ENCODE measurements around the gene RASGEF1C. TPM values are rescaled to one million over a fixed set of nuclear protein-coding genes. Genes with fewer than 3 reads are reported as not detected.
"Not testable (repeated sequence)": the region's sequence is repeated elsewhere in the genome, so short reads cannot be mapped to it uniquely, and the experiment has no call there.

Gene RASGEF1C
- total RNA-seq, 2 experiments from 2014 or later = not detected

GRCh38 chr5:180211761-180212035 lies 2.7 kb upstream of the RASGEF1C start:
- no peaks in the 10 kb centered on the region for H3K9me2 ChIP-seq (ENCODE audit: insufficient read depth, low read length)
- BruUV-seq (replicated peaks) = no TSS peak
- H3K4me2 ChIP-seq (ENCODE audit: low read length) = no peak overlapping the region
- H3K79me2 ChIP-seq (ENCODE audit: insufficient read depth, low read depth, low read length) = no peaks in the 10 kb centered on the region
- CTCF ChIA-PET (ENCODE audit: unreplicated experiment) = no interaction called here
- no peak for DNase-seq (ENCODE audit: low spot score)
- no peak for TF ChIP-seq CTCF (conservative IDR thresholded peaks at IDR 0.05; ENCODE audit: low read length)
- no peak for TF ChIP-seq EZH2phosphoT487 (IDR thresholded peaks at IDR 0.05; ENCODE audit: borderline replicate concordance, low read depth, low read length)
- H3K27ac ChIP-seq (ENCODE audit: low read depth, low read length, poor library complexity, severe bottlenecking) = no peak overlapping the region
- H3K4me1 ChIP-seq (ENCODE audit: insufficient read depth, low read length, poor library complexity, severe bottlenecking) = no peaks in the 10 kb centered on the region
- no peaks in the 10 kb centered on the region for H3K9me3 ChIP-seq (ENCODE audit: low read length)
- no peak overlapping the region for H2AFZ ChIP-seq (ENCODE audit: low read length)
- H3K36me3 ChIP-seq (ENCODE audit: insufficient read depth, low read length) = no peaks in the 10 kb centered on the region
- no peaks in the 10 kb centered on the region for H4K20me1 ChIP-seq (ENCODE audit: insufficient read depth, low read length)
- intact Hi-C loops (cut with micrococcal nuclease; ENCODE audit: unreplicated experiment) = no loop called here
- POLR2A ChIA-PET = no interaction called here
- H3K4me3 ChIP-seq (ENCODE audit: low read depth, low read length, poor library complexity, severe bottlenecking) = no peak overlapping the region

- intact Hi-C loops (cut with micrococcal nuclease; ENCODE audit: unreplicated experiment) = no loop called here
- no peak overlapping the region for H3K4me2 ChIP-seq (ENCODE audit: low read length)
- TF ChIP-seq CTCF (conservative IDR thresholded peaks at IDR 0.05; ENCODE audit: low read length) (no peak), EZH2phosphoT487 (IDR thresholded peaks at IDR 0.05; ENCODE audit: borderline replicate concordance, low read depth, low read length) (no peak)
- no peaks in the 10 kb centered on the region for H3K9me3 ChIP-seq (ENCODE audit: low read length)
- CTCF ChIA-PET (ENCODE audit: unreplicated experiment) = no interaction called here
- BruUV-seq (replicated peaks) = no TSS peak
- POLR2A ChIA-PET = no interaction called here
- no peaks in the 10 kb centered on the region for H3K4me1 ChIP-seq (ENCODE audit: insufficient read depth, low read length, poor library complexity, severe bottlenecking)
- H3K27ac ChIP-seq (ENCODE audit: low read depth, low read length, poor library complexity, severe bottlenecking) = no peak overlapping the region
- no peaks in the 10 kb centered on the region for H3K79me2 ChIP-seq (ENCODE audit: insufficient read depth, low read depth, low read length)
- H2AFZ ChIP-seq (ENCODE audit: low read length) = no peak overlapping the region
- no peak for DNase-seq (ENCODE audit: low spot score)
- H3K9me2 ChIP-seq (ENCODE audit: insufficient read depth, low read length) = no peaks in the 10 kb centered on the region
- no peaks in the 10 kb centered on the region for H4K20me1 ChIP-seq (ENCODE audit: insufficient read depth, low read length)
- H3K4me3 ChIP-seq (ENCODE audit: low read depth, low read length, poor library complexity, severe bottlenecking) = no peak overlapping the region
- H3K36me3 ChIP-seq (ENCODE audit: insufficient read depth, low read length) = no peaks in the 10 kb centered on the region
Measured at GRCh38 chr5:180210961-180211760, 2.1 kb upstream of the RASGEF1C start.

- H3K9me2 ChIP-seq (ENCODE audit: insufficient read depth, low read length); H3K4me1 ChIP-seq (ENCODE audit: insufficient read depth, low read length, poor library complexity, severe bottlenecking); CTCF ChIA-PET (ENCODE audit: unreplicated experiment); H3K79me2 ChIP-seq (ENCODE audit: insufficient read depth, low read depth, low read length); H3K36me3 ChIP-seq (ENCODE audit: insufficient read depth, low read length); DNase-seq (ENCODE audit: low spot score); H3K4me3 ChIP-seq (ENCODE audit: low read depth, low read length, poor library complexity, severe bottlenecking); H3K9me3 ChIP-seq (ENCODE audit: low read length); H3K27ac ChIP-seq (ENCODE audit: low read depth, low read length, poor library complexity, severe bottlenecking); H4K20me1 ChIP-seq (ENCODE audit: insufficient read depth, low read length); intact Hi-C loops (cut with micrococcal nuclease; ENCODE audit: unreplicated experiment); H3K4me2 ChIP-seq (ENCODE audit: low read length); BruUV-seq (replicated peaks); H2AFZ ChIP-seq (ENCODE audit: low read length): not testable (repeated sequence)
- POLR2A ChIA-PET = interaction anchor here (0.7 kb wide), 1 partner anchor 17 kb away, joined by 4 read pairs; no protein-coding TSS in a partner anchor
Measured at GRCh38 chr5:180210077-180210476, 1.1 kb upstream of the RASGEF1C start.
